CD4-positive, alpha-beta T cell treated with Interferon alpha-2 for 1 hour (primary cell): ENCODE measurements around the gene ARSB.

Experiments
- DNase-seq, 2 donors: peaks; one replicate each; pipeline ENCODE4 v3.0.0-alpha.2; 2020 to 2022

ARSB gene

GRCh38 chr5:78829811-78830527 is 155.1 kb downstream of the ARSB start:
- no peak for DNase-seq

- DNase-seq: no peak
These were observed 157.4 kb downstream of the ARSB start for GRCh38 chr5:78827725-78828124.

GRCh38 chr5:78824831-78825281 is 160.3 kb downstream of the ARSB start:
- no peak for DNase-seq

GRCh38 chr5:78823196-78823595 is 161.9 kb downstream of the ARSB start:
- no peak for DNase-seq

- DNase-seq: no peak
These were observed 163.5 kb downstream of the ARSB start for GRCh38 chr5:78821536-78822021.

GRCh38 chr5:78819707-78820106 is 165.4 kb downstream of the ARSB start:
- DNase-seq: no peak

GRCh38 chr5:78819166-78819565 is 165.9 kb downstream of the ARSB start:
- DNase-seq: no peak

GRCh38 chr5:78816143-78816765 is 168.9 kb downstream of the ARSB start:
- DNase-seq: no peak

GRCh38 chr5:78813906-78814530 is 171.1 kb downstream of the ARSB start:
- DNase-seq: no peak

GRCh38 chr5:78813286-78813685 is 171.8 kb downstream of the ARSB start:
- DNase-seq: no peak

GRCh38 chr5:78811866-78812265 is 173.2 kb downstream of the ARSB start:
- no peak for DNase-seq

- DNase-seq: no peak
These were observed 173.8 kb downstream of the ARSB start for GRCh38 chr5:78811121-78811817.

- DNase-seq: no peak
These were observed 174.8 kb downstream of the ARSB start for GRCh38 chr5:78810098-78810920.

- no peak for DNase-seq
These were observed 175.7 kb downstream of the ARSB start for GRCh38 chr5:78809444-78809843.

- DNase-seq: no peak
These were observed 176.3 kb downstream of the ARSB start for GRCh38 chr5:78808818-78809217.

GRCh38 chr5:78808380-78808779 is 176.7 kb downstream of the ARSB start:
- no peak for DNase-seq

- no peak for DNase-seq
These were observed 178.6 kb downstream of the ARSB start for GRCh38 chr5:78806544-78806943.

GRCh38 chr5:78805474-78806124 is 179.5 kb downstream of the ARSB start:
- no peak for DNase-seq

- DNase-seq: no peak
These were observed 180.1 kb downstream of the ARSB start for GRCh38 chr5:78804995-78805394.

GRCh38 chr5:78803941-78804340 is 181.2 kb downstream of the ARSB start:
- DNase-seq: no peak

GRCh38 chr5:78803353-78803752 is 181.8 kb downstream of the ARSB start:
- DNase-seq: no peak

- DNase-seq: no peak
These were observed 183.7 kb downstream of the ARSB start for GRCh38 chr5:78801413-78801812.
